Jurkat, Clone E6-1 (cell line): ENCODE results near the gene C1orf159.
"Not testable (repeated sequence)": the region's sequence is repeated elsewhere in the genome, so short reads cannot be mapped to it uniquely, and the experiment has no call there.

Experiments used
- DNase-seq: peaks from one replicate; pipeline ENCODE4 v3.0.0-alpha.2; 2011; ENCODE audit warnings: low read depth, low spot score
- H3K4me3 ChIP-seq: 2 replicates; pipeline ENCODE4 v1.5.1; 2011; ENCODE audit warnings: mild to moderate bottlenecking, low read length, control low read depth, moderate library complexity

The C1orf159 gene

GRCh38 chr1:1061682-1062345, 54.1 kb downstream of the C1orf159 start:
- no peak for DNase-seq
- H3K4me3 ChIP-seq, result no peak overlapping the region

DNA sequence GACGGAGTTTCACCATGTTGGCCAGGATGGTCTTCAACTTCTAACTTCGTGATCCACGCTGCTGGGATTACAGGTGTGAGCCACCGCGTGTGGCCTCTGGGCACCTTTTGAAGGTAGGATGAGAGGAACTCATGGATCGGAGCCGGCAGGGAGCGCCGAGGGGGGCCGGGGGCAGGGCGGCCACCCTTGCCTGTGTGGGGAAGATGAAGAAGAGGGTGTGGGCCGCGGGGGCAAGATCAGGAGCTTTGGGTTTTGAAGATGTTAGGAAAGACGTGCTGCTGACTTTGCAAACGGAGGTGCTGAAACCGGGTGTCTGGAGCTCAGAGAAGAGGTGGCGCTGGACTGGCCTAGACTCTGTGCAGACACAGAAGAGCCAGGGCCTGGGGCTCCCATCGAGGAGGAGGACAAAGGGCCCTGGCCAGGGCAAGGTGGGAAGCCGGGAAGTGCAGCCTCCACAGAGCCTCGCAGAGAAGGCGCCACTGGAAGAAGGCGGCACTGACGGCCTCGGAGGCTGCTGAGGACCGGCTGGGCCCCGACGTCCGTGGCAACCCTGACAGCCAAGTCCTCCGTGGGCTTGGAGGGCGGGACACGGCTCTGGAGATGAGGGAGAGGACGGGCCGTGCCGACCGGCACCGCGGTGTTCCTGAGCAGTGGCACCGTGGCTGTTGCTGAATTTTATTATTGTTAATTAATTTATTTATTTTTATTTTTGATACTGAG, 55.4 kb downstream of the C1orf159 start:
- DNase-seq, result no peak
- H3K4me3 ChIP-seq, result no peak overlapping the region

- H3K4me3 ChIP-seq, result peak overlapping the region; percentile 53
- DNase-seq, result peak; percentile 59
Observed at GRCh38 chr1:1059494-1060280, 56.2 kb downstream of the C1orf159 start.

DNA sequence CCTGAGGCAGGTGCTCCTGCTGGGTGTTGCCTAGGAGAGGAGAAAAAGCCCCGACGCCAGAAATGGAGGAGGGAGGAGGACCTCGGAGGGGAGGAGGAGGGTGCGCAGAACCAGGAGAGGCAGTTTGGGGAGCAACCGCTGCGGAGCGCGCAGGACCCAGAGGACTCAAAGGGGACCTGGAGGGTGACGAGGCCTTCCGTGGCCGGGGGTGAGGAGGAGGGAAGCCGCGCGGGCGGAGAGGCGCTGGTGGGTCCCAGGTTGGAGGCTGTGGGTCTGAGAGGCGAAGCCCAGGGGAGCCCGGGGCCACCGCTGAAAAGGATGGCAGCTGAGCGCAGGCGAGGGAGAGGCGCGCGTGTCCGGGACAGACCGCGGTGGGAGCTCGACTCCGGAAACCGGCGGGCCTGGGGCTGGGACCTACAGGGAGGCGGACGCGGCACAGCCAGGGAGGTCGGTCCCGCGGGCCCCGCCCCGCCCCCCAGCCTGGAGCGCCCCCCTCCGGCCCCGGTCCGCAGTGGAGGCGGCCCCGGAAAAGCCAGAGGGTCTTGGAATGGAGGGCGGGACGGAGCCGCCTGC, 56.9 kb downstream of the C1orf159 start:
- no peak for DNase-seq
- H3K4me3 ChIP-seq, result peak overlapping the region; percentile 53

DNA sequence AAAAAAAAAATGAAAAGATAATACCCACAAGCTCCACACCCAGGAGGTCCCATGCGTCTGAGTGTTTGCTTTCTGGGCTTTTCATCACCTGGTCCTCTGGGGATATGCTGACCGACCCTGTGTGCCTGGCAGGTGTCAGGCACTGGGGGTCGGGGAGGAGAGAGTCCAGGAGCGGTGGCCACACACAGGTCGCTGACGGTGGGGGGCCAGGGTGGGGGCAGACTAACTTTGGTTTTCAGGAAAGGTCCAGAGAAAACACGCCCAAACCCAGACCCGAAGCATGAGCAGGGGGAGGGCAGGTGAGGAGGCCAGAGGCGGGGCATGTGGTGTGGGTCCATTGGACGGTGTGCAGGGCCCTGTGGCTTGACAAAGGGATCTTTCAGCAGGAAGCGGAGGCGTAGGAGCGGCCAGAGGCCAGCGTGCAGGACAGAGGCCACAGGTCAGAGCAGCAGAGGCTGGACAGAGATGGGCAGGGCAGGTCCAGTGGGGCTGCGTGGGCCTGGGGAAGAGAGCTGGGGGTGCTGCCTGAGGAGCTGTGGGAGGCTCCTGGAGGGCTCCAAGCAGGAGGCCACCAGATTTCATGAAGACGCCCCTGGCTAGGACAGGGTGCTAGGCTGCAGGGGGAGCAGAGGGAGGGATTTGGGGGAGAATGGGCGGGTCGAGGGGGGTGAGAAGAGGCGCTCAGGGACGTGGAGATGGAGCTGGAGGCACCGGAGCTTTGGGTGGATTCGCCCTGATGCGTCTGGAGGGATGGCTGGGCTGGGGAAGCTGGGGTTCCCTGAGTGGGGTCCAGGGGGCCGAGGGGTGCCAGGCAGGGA, 57.6 kb downstream of the C1orf159 start:
- DNase-seq, result no peak
- H3K4me3 ChIP-seq, result peak overlapping the region; percentile 53

- not testable (repeated sequence) for DNase-seq, H3K4me3 ChIP-seq
Observed at GRCh38 chr1:1057769-1058087, 58.2 kb downstream of the C1orf159 start.

GRCh38 chr1:1055841-1056736, 59.8 kb downstream of the C1orf159 start:
- no peak for DNase-seq
- H3K4me3 ChIP-seq, result no peak overlapping the region

DNA sequence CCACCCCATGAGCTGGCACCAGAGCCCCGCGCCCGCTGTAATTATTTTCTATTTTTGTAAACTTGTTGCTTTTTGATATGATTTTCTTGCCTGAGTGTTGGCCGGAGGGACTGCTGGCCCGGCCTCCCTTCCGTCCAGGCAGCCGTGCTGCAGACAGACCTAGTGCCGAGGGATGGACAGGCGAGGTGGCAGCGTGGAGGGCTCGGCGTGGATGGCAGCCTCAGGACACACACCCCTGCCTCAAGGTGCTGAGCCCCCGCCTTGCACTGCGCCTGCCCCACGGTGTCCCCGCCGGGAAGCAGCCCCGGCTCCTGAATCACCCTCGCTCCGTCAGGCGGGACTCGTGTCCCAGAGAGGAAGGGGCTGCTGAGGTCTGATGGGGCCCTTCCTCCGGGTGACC, 60.9 kb downstream of the C1orf159 start:
- H3K4me3 ChIP-seq, result no peak overlapping the region
- no peak for DNase-seq

GRCh38 chr1:1054099-1054700, 61.7 kb downstream of the C1orf159 start:
- no peak overlapping the region for H3K4me3 ChIP-seq
- no peak for DNase-seq

DNA sequence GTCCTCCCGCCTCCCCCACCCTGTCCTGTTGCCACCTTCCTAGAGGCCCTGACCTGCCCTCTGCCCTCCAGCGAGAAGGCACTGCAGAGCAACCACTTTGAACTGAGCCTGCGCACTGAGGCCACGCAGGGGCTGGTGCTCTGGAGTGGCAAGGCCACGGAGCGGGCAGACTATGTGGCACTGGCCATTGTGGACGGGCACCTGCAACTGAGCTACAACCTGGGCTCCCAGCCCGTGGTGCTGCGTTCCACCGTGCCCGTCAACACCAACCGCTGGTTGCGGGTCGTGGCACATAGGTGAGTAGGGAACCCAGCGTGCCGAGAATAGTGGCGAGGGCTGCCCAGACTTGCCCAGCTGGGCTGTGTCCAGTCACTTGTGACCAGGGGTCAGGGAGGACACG, 62.2 kb downstream of the C1orf159 start:
- DNase-seq, result no peak
- no peak overlapping the region for H3K4me3 ChIP-seq

DNA sequence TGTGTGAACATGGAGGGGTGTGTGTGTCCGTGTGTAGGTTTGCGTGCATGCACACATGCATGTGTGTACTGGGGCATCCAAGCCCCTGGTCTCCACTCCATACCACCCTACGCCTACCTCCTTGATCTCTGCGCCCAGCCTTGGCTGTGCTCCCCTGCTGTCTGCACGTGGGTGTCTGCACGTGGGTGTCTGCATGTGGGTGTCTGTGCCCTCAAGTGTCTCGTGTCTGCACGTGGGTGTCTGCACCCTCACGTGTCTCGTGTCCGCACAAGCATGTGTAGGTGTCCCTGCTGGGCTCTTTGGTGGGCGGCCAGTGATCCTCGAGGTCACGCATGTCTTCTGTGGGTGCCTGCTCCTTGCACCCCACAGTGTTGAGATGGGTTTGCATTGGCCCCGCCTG, 62.9 kb downstream of the C1orf159 start:
- H3K4me3 ChIP-seq, result no peak overlapping the region
- DNase-seq, result no peak

DNA sequence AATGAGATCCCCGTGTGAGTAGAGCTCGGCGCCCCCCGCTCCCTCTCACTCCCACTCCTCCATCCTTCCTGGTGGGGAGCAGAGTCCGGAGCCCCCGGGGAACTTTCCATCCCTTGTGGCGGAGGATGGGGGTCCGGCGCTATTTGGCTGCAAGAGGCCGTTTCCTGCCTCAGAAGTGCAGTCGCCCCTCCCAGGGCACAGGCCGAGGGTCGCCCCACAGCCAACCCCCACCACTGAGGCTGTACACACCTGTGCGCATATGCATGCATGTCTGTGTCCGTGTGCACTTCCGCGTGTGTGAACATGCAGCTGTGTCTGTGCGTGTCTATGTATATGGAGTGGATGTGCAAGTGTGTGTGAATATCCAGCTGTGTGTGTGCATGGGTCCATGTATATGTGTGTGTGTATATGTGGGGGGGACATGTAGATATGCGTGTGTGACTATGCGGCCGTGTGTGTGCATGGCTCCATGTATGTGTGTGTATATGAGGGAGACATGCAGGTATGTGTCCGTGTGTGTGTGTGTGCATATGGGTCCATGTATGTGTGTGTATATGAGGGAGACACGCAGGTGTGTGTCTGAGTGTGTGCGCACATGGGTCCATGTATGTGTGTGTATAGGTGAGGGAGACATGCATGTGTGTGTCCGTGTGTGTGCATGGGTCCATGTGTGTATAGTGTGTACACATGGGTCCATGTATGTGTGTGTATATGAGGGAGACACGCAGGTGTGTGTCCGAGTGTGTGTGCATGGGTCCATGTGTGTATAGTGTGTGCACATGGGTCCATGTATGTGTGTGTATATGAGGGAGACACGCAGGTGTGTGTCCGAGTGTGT, 63.7 kb downstream of the C1orf159 start:
- DNase-seq, result no peak
- no peak overlapping the region for H3K4me3 ChIP-seq

- no peak for DNase-seq
- no peak overlapping the region for H3K4me3 ChIP-seq
Observed at GRCh38 chr1:1051127-1051810, 64.6 kb downstream of the C1orf159 start.

DNA sequence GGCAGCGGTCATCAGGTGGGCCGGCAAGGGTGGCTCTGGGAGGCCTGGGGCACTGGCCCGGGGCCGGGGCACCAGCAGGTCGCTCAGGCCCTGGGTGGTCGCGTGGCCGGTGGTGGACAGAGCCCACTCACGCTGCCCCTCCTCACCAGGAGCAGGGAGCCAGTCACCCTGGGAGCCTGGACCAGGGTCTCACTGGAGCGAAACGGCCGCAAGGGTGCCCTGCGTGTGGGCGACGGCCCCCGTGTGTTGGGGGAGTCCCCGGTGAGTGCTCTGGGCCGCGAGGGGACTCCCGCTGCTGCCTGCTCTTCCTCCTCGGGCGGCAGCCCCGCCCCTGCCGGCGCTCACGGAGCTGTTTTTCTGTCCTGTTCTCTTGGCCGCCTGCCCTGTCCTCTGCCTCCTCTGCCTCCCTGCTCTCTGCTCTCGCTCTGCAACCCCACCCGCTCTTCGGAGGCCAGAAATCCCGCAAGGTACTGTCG, 65.3 kb downstream of the C1orf159 start:
- H3K4me3 ChIP-seq, result no peak overlapping the region
- DNase-seq, result no peak

- H3K4me3 ChIP-seq, result no peak overlapping the region
- DNase-seq, result no peak
Observed at GRCh38 chr1:1049318-1050165, 66.3 kb downstream of the C1orf159 start.
